ENCODE data around the gene DMRTB1.

DNA sequence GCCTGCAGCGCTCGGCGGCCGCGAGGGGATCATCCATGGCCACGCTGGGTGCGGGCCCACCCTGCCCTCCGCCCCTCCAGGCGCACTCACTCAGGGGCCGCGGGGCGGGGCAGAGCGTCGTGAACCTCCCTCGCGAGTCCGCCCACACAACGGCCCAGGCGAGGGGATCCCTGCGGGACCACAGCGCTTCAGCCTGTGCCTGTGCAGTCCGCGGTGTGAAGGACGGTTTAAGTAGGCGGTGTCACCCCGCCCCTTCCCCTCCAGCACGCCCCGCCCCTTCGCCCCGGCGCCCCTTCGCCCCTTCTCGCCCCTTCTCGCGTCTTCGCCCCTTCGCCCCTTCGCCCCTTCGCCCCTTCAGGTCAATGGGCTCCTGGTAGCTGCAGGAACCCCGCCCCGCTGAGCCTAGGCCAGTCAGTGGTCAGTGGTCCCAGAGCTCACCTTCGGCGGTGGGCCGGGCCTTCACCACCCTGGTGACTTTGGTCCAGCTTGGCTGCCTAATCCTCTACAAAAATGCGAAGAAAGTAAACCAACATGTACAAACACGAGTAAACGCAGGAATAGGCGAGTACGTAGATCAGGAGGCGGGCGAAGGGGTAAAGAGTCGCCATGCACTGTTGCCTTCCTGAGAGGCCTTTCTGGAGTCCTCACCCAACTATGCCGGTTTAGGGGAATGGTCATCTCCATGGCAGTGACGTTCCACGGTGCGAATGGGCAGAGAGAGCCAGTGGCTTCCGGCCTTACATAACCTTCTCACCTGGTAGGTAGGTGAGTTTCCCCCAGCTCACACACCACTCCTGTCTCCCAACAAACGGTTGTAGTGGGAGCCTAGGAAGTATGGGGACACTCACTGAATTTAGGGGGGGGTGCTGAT lies 19.6 kb upstream of the DMRTB1 start:
- TF ChIP-seq, protein P1, sequence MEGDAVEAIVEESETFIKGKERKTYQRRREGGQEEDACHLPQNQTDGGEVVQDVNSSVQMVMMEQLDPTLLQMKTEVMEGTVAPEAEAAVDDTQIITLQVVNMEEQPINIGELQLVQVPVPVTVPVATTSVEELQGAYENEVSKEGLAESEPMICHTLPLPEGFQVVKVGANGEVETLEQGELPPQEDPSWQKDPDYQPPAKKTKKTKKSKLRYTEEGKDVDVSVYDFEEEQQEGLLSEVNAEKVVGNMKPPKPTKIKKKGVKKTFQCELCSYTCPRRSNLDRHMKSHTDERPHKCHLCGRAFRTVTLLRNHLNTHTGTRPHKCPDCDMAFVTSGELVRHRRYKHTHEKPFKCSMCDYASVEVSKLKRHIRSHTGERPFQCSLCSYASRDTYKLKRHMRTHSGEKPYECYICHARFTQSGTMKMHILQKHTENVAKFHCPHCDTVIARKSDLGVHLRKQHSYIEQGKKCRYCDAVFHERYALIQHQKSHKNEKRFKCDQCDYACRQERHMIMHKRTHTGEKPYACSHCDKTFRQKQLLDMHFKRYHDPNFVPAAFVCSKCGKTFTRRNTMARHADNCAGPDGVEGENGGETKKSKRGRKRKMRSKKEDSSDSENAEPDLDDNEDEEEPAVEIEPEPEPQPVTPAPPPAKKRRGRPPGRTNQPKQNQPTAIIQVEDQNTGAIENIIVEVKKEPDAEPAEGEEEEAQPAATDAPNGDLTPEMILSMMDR (conservative IDR thresholded peaks at IDR 0.05; ENCODE audit: low read depth, low read length), result no peak
- TF ChIP-seq EZH2 (IDR thresholded peaks at IDR 0.05; ENCODE audit: borderline replicate concordance, low read depth, low read length, poor library complexity, severe bottlenecking), result no peak
